GM20431 (cell line): Measurements from ENCODE around the gene PRAMEF1.
"Not testable (repeated sequence)": the region's sequence is repeated elsewhere in the genome, so short reads cannot be mapped to it uniquely, and the experiment has no call there.

Experiments used
- in situ Hi-C: fragments of 300-500 bp; cut with MseI, MboI; formaldehyde crosslinking; loops from one replicate; pipeline ENCODE4 v1.15.0; 2020; ENCODE audit warnings: low sequenced_read_pairs; ENCODE audit not compliant: unreplicated experiment

PRAMEF1 gene

GRCh38 chr1:12773438-12773837 lies 17.8 kb upstream of the PRAMEF1 start, which contains the start of gene PRAMEF12:
Gene PRAMEF12 (plus strand): TSS chr1:12773738. CDS start chr1:12774868, 1,130 bp downstream.
- in situ Hi-C loops: no loop called here

- in situ Hi-C loops: no loop called here
Measured at GRCh38 chr1:12774801-12775345, 16.3 kb upstream of the PRAMEF1 start.

- in situ Hi-C loops: no loop called here
Measured at GRCh38 chr1:12775443-12775842, 15.8 kb upstream of the PRAMEF1 start.

GRCh38 chr1:12776801-12777557 lies 14.2 kb upstream of the PRAMEF1 start:
- in situ Hi-C loops: no loop called here

- in situ Hi-C loops: no loop called here
Measured at GRCh38 chr1:12778061-12778460, 13.1 kb upstream of the PRAMEF1 start.

GRCh38 chr1:12778907-12779306 lies 12.3 kb upstream of the PRAMEF1 start:
- in situ Hi-C loops: no loop called here

- in situ Hi-C loops: not testable (repeated sequence)
Measured at GRCh38 chr1:12781488-12781887, 9.7 kb upstream of the PRAMEF1 start.

- in situ Hi-C loops: not testable (repeated sequence)
Measured at GRCh38 chr1:12783783-12784182, 7.4 kb upstream of the PRAMEF1 start.

GRCh38 chr1:12784729-12785128 lies 6.5 kb upstream of the PRAMEF1 start:
- in situ Hi-C loops: not testable (repeated sequence)

GRCh38 chr1:12798911-12799310 lies 7.7 kb downstream of the PRAMEF1 start:
- in situ Hi-C loops: no loop called here

- in situ Hi-C loops: no loop called here
Measured at GRCh38 chr1:12799730-12800129, 8.5 kb downstream of the PRAMEF1 start.

- in situ Hi-C loops: no loop called here
Measured at GRCh38 chr1:12809933-12810332, 18.7 kb downstream of the PRAMEF1 start.

GRCh38 chr1:12810691-12811408 lies 19.7 kb downstream of the PRAMEF1 start:
- in situ Hi-C loops: no loop called here

- in situ Hi-C loops: no loop called here
Measured at GRCh38 chr1:12811409-12811784, 20.2 kb downstream of the PRAMEF1 start.

GRCh38 chr1:12819061-12819460 lies 27.9 kb downstream of the PRAMEF1 start:
- in situ Hi-C loops: not testable (repeated sequence)

- in situ Hi-C loops: not testable (repeated sequence)
Measured at GRCh38 chr1:12831310-12831709, 40.1 kb downstream of the PRAMEF1 start, which contains the start of gene PRAMEF11. Gene PRAMEF11 (minus strand): TSS chr1:12831410. CDS start chr1:12828789, 2,621 bp downstream.

GRCh38 chr1:12833251-12833650 lies 42.1 kb downstream of the PRAMEF1 start:
- in situ Hi-C loops: not testable (repeated sequence)
